Ascending aorta (tissue), 2 donors: ENCODE results near the gene EDN1. TPM values are rescaled to one million over a fixed set of nuclear protein-coding genes. Genes with fewer than 3 reads are reported as not detected.

Source experiments
- DNase-seq, 2 donors: peaks; one replicate each; pipeline ENCODE4 v3.0.0-alpha.2; 2019; ENCODE audit warnings: low spot score in 2 of 2
- H3K27ac ChIP-seq, 2 donors: fragments of 200-600 bp; sonication (generic); one replicate each; pipeline ENCODE4 v1.5.1; 2016 to 2017; ENCODE audit warnings: mild to moderate bottlenecking in 1 of 2
- H3K27me3 ChIP-seq: fragments of 200-600 bp; sonication (generic); one replicate; pipeline ENCODE4 v1.5.1; 2017
- H3K36me3 ChIP-seq, 2 donors: fragments of 200-600 bp; sonication (generic); one replicate each; pipeline ENCODE4 v1.5.1; 2016
- H3K4me1 ChIP-seq, 2 donors: fragments of 200-600 bp; sonication (generic); one replicate each; pipeline ENCODE4 v1.5.1; 2016 to 2017; ENCODE audit warnings: mild to moderate bottlenecking in 1 of 2
- H3K4me3 ChIP-seq, 2 donors: fragments of 200-600 bp; sonication (generic); one replicate each; pipeline ENCODE4 v1.5.1; 2016 to 2017; ENCODE audit warnings: mild to moderate bottlenecking in 1 of 2
- H3K9me3 ChIP-seq, 2 donors: fragments of 200-600 bp; sonication (generic); one replicate each; pipeline ENCODE4 v1.5.1; 2016
- intact Hi-C: fragments of 100-400 bp; cut with DNase I; formaldehyde crosslinking; loops from one replicate; pipeline ENCODE4 v1.15.1; 2023
- total RNA-seq: library from RNA; depleted of rRNA; stranded (reverse); fragments of >200 nt; gene quantifications from one replicate; pipeline ENCODE4 v1.1.0, GENCODE V29; 2016
- TF ChIP-seq, protein P1 (sequence below), 3 experiments: fragments of 200-600 bp in 2 of 3; fragments of 450-650 bp in 1 of 3; sonication (generic) in 2 of 3; IDR thresholded peaks; one replicate each; pipeline ENCODE4 v1.5.1; 2016 to 2019; ENCODE audit warnings: antibody characterized with exemption in 3 of 3, mild to moderate bottlenecking in 1 of 3, moderate library complexity in 1 of 3

The EDN1 gene
- total RNA-seq, 1 donor from 2014 or later: 27.8 TPM

GRCh38 chr6:12296604-12297003 lies 6.4 kb downstream of the EDN1 start:
- Histone ChIP-seq H3K27ac (peak overlapping the region; percentile 37 to 85), H3K27me3 (no peaks in the 10 kb centered on the region), H3K4me3 (peak overlapping the region in 1 of 2 donors; percentile 40), H3K9me3 (no peaks in the 10 kb centered on the region), H3K4me1 (peaks cover 8 to 36% of the 10 kb centered on the region in 2 donors), H3K36me3 (no peaks in the 10 kb centered on the region)
- DNase-seq: no peak
- TF ChIP-seq, protein P1, sequence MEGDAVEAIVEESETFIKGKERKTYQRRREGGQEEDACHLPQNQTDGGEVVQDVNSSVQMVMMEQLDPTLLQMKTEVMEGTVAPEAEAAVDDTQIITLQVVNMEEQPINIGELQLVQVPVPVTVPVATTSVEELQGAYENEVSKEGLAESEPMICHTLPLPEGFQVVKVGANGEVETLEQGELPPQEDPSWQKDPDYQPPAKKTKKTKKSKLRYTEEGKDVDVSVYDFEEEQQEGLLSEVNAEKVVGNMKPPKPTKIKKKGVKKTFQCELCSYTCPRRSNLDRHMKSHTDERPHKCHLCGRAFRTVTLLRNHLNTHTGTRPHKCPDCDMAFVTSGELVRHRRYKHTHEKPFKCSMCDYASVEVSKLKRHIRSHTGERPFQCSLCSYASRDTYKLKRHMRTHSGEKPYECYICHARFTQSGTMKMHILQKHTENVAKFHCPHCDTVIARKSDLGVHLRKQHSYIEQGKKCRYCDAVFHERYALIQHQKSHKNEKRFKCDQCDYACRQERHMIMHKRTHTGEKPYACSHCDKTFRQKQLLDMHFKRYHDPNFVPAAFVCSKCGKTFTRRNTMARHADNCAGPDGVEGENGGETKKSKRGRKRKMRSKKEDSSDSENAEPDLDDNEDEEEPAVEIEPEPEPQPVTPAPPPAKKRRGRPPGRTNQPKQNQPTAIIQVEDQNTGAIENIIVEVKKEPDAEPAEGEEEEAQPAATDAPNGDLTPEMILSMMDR (IDR thresholded peaks at IDR 0.05): no peak
- intact Hi-C loops: loop anchor here (2.0 to 10.0 kb wide), 2 partner anchors 48 to 88 kb away; no protein-coding TSS in a partner anchor

DNA sequence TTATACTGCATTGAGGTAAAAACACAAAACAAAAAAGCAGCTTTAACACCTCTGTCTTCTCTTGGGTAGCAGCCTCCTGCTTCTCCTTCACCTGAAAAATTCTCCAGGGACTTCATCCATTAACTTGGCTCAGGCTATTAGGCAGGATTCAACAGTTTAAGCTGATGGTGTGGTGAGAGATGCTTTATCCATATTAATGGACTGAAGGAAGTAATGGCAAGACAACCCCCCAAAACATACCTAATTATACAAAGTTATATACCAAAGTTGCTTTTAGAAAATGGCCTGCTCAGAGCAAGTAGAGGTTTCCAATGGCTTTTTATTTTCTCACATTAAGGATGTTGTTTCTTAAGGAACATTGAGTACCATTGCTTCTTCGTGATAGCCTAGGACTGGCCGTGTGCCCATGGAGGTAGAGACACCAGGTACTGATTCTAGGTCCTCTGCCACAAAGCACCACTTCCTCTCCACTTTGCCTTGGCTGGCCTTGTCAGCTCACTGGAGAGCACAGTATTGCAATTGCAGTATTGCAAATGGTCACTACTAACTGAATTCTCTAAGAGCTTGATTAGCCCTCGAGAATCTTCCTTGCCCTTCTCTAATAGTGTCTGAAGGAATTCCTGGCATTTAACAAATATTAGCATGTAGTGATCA lies 7.3 kb downstream of the EDN1 start:
- H3K9me3 ChIP-seq: no peaks in the 10 kb centered on the region
- H3K27me3 ChIP-seq: no peaks in the 10 kb centered on the region
- H3K36me3 ChIP-seq: no peaks in the 10 kb centered on the region
- H3K4me1 ChIP-seq: peaks cover 4 to 35% of the 10 kb centered on the region in 2 donors
- TF ChIP-seq, protein P1 (IDR thresholded peaks at IDR 0.05): no peak
- H3K4me3 ChIP-seq: no peak overlapping the region
- no peak for DNase-seq
- peak overlapping the region in 1 of 2 donors; percentile 11 for H3K27ac ChIP-seq
- intact Hi-C loops: loop anchor here (2.0 to 10.0 kb wide), 2 partner anchors 47 to 87 kb away; no protein-coding TSS in a partner anchor

- no peaks in the 10 kb centered on the region for H3K27me3 ChIP-seq
- TF ChIP-seq, protein P1 (IDR thresholded peaks at IDR 0.05): no peak
- intact Hi-C loops: loop anchor here (10.0 kb wide), 1 partner anchor 87 kb away; no protein-coding TSS in a partner anchor
- H3K36me3 ChIP-seq: no peaks in the 10 kb centered on the region
- H3K9me3 ChIP-seq: no peaks in the 10 kb centered on the region
- peaks cover 4 to 27% of the 10 kb centered on the region in 2 donors for H3K4me1 ChIP-seq
- DNase-seq: no peak
- H3K4me3 ChIP-seq: no peak overlapping the region
- H3K27ac ChIP-seq: peak overlapping the region in 1 of 2 donors; percentile 7
Observed at GRCh38 chr6:12298017-12298978, 8.1 kb downstream of the EDN1 start.

DNA sequence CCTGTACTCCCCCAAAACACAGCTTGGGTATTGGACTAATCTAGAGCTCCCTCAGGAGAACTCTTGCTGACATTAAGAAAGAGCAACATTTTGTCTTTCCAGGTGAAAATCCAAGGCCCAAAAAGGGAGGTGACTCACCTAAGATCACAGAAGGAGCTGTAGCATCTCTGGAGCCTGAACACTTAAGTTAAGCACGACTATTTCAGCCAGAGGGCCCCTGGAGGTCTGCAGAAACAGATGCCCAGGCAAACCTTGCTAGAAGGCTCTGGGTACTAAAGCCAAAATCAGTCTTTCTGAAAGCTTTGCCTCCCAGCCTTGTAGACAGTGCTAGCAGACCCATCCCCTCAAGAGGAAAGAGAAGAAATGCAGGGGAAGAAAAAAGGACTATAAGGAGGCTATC lies 8.8 kb downstream of the EDN1 start:
- no peaks in the 10 kb centered on the region for H3K9me3 ChIP-seq
- DNase-seq: no peak
- H3K27ac ChIP-seq: peak overlapping the region in 1 of 2 donors; percentile 7
- H3K27me3 ChIP-seq: no peaks in the 10 kb centered on the region
- TF ChIP-seq, protein P1 (IDR thresholded peaks at IDR 0.05): no peak
- intact Hi-C loops: loop anchor here (10.0 kb wide), 1 partner anchor 86 kb away; no protein-coding TSS in a partner anchor
- no peaks in the 10 kb centered on the region for H3K36me3 ChIP-seq
- no peak overlapping the region for H3K4me3 ChIP-seq
- H3K4me1 ChIP-seq: peaks cover 4 to 22% of the 10 kb centered on the region in 2 donors

DNA sequence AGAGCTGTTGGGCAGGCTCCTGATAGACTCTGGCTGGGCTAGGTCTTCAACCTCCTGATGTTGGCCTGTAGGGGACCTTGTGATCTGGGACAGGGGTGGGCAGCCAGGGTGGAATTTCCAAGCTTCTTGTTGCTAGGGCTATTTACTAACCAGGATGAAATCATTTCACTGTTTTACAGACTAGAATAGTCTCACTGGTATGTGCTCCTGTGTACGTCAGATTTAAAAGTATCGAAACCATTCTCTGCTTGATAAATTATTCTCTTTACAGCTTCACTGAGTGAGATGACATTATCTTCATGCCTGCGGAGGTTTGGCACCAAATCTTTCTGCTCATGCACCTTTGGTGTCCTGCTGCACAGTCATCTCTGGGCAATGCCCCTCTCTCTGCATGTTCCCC lies 10.9 kb downstream of the EDN1 start:
- Histone ChIP-seq H3K27ac (no peak overlapping the region), H3K9me3 (no peaks in the 10 kb centered on the region), H3K4me3 (no peak overlapping the region), H3K27me3 (no peaks in the 10 kb centered on the region), H3K4me1 (peaks cover 2 to 8% of the 10 kb centered on the region in 2 donors), H3K36me3 (no peaks in the 10 kb centered on the region)
- intact Hi-C loops: no loop called here
- DNase-seq: no peak
- TF ChIP-seq, protein P1 (IDR thresholded peaks at IDR 0.05): no peak
